H1 (cell line): ENCODE results near the gene TECR. TPM values are rescaled to one million over a fixed set of nuclear protein-coding genes. Genes with fewer than 3 reads are reported as not detected.

Source experiments
- CHD7 ChIP-seq: fragments of 300-600 bp; sonication (generic); IDR thresholded peaks from 2 replicates; pipeline ENCODE4 v1.7.1; 2012; ENCODE audit warnings: low read length, moderate library complexity, mild to moderate bottlenecking, inconsistent platforms; ENCODE audit not compliant: insufficient replicate concordance
- polyA plus RNA-seq, 7 experiments: library from polyadenylated mRNA; depleted of rRNA in 3 of 7; stranded (reverse) in 5 of 7; unstranded in 2 of 7; fragments of >200 nt in 5 of 7; fragments of 200-250 nt in 2 of 7; gene quantifications; 1 replicate in 5 of 7; 2 replicates in 1 of 7; 4 replicates in 1 of 7; pipeline versions ENCODE4 v1.2.1 to v1.2.3, GENCODE V29; 2011 to 2013; ENCODE audit warnings: missing spikeins in 2 of 7, mixed read lengths in 2 of 7
- total RNA-seq: library from RNA; stranded (reverse); fragmentation: NEBNext Ultra II Directional; extraction: Animal tissue kit (Norgen Biotek cat#: 25700); gene quantifications from 2 replicates; pipeline ENCODE4 v1.2.1, GENCODE V29; 2021

TECR gene
- total and polyA plus RNA-seq, 2 of the 8 experiments (the other 6 are each of a cell fraction or from before 2014, with no cell fraction given): 172 to 405 TPM

- TF ChIP-seq CHD7: no peak
Measured at GRCh38 chr19:14570864-14571527, 41.6 kb downstream of the TECR start (continued).
